NOMO-1 treated with dmso at 0.1 percent for 144 hours (cell line): ENCODE data around the gene RASGRP3.
"Not testable (repeated sequence)": the region's sequence is repeated elsewhere in the genome, so short reads cannot be mapped to it uniquely, and the experiment has no call there.

Experiments
- DNase-seq: peaks from one replicate; lab custom pipeline; 2025; ENCODE audit not compliant: unreplicated experiment; lab: John Stamatoyannopoulos, UW

Gene RASGRP3, protein sequence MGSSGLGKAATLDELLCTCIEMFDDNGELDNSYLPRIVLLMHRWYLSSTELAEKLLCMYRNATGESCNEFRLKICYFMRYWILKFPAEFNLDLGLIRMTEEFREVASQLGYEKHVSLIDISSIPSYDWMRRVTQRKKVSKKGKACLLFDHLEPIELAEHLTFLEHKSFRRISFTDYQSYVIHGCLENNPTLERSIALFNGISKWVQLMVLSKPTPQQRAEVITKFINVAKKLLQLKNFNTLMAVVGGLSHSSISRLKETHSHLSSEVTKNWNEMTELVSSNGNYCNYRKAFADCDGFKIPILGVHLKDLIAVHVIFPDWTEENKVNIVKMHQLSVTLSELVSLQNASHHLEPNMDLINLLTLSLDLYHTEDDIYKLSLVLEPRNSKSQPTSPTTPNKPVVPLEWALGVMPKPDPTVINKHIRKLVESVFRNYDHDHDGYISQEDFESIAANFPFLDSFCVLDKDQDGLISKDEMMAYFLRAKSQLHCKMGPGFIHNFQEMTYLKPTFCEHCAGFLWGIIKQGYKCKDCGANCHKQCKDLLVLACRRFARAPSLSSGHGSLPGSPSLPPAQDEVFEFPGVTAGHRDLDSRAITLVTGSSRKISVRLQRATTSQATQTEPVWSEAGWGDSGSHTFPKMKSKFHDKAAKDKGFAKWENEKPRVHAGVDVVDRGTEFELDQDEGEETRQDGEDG

DNA sequence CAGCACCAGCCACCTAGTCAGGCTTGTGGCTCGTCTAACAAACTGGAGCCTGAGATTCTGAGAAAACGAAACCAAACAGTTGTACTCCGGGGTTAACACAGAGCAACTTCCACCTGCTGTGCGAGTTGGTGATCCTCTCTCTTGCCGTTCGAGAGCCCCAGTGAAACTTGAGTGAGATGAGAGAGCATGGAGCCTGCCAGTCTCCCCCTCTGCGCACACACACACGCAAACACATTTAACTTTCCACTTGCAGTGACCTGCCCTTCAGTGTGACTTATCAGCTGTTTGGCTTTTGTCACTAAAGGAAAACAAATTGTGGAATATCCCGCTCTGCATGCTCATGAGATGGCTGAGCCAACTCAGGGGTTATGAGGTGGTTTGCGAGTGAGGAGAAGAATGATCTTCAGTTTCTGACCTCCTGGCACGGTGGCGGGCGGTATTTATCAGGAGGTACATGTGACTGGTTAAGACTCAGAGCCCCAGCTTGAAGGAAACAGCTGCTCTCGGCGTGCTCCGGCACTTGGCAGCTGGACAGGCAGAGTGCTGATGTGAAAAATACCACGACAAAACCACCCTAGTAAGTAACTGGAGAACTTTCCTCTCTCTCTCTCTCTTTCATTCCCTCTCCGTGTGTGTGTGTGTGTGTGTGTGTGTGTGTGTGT lies at the start of gene RASGRP3:
RASGRP3 (plus strand) TSS at position 519 of the 662 bp plus-strand sequence. CDS start 38,488 bp downstream, outside the sequence.
- peak; percentile 26 for DNase-seq

GRCh38 chr2:33426666-33427231 lies 49.7 kb upstream of the RASGRP3 start:
- DNase-seq = no peak

- no peak for DNase-seq
Observed at GRCh38 chr2:33430077-33430476, 46.4 kb upstream of the RASGRP3 start.

DNA sequence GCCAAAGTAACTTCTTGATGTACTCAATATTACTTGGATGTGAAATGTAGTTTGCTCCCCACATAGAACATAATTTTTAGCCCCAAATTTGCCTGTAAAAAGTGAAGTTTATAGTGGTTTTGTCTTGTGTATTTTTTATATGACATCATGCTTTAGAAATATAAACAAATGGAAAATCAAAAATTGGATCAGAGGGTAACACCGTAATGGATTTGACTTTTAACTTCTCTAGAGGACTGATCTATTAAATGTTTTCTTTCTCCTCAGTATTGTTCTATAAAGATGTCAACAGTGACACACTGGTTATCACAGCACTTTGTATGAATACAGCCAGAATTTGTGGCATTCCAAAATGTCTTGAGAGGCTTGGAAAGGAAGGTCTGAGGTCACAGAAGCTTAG lies 45.6 kb upstream of the RASGRP3 start:
- DNase-seq = no peak

GRCh38 chr2:33432871-33433270 lies 43.6 kb upstream of the RASGRP3 start:
- DNase-seq = no peak

- DNase-seq = no peak
Observed at GRCh38 chr2:33433279-33434235, 42.9 kb upstream of the RASGRP3 start.

GRCh38 chr2:33435518-33435917 lies 40.9 kb upstream of the RASGRP3 start:
- no peak for DNase-seq

GRCh38 chr2:33436083-33436482 lies 40.4 kb upstream of the RASGRP3 start:
- no peak for DNase-seq

- DNase-seq = no peak
Observed at GRCh38 chr2:33437297-33437696, 39.2 kb upstream of the RASGRP3 start.

- DNase-seq = no peak
Observed at GRCh38 chr2:33437815-33438214, 38.6 kb upstream of the RASGRP3 start.

- DNase-seq = peak; percentile 3
Observed at GRCh38 chr2:33441235-33441810, 35.1 kb upstream of the RASGRP3 start.

- not testable (repeated sequence) for DNase-seq
Observed at GRCh38 chr2:33442052-33442451, 34.4 kb upstream of the RASGRP3 start.

DNA sequence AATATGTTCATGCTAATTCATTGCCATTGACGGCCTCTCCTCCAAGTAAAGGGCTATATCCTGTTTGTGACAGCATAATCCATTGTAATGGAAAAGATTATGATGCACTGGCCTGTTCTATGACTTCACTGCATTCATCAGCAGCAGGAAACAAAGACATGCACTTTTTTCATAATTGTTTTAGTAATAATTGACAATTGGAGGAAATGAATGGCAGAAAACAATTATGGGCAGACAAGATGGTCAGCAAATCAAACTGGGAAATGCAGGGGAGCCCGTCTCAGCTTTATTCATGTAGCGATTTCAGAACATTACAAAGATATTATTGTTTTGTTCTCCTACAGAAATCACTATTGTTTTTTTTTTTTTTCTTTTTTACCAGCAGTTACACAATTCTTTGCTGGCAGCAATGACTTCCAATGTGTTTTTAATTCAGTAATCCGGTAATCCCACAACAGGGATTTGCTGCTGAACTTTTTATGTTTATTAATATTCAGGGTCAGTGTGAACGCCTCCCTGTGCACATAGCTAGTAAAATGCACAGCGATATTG lies 33.8 kb upstream of the RASGRP3 start:
- DNase-seq = no peak

GRCh38 chr2:33443274-33443829 lies 33.1 kb upstream of the RASGRP3 start:
- no peak for DNase-seq

- DNase-seq = no peak
Observed at GRCh38 chr2:33444967-33445366, 31.5 kb upstream of the RASGRP3 start.

- DNase-seq = no peak
Observed at GRCh38 chr2:33448220-33448899, 28.1 kb upstream of the RASGRP3 start.

DNA sequence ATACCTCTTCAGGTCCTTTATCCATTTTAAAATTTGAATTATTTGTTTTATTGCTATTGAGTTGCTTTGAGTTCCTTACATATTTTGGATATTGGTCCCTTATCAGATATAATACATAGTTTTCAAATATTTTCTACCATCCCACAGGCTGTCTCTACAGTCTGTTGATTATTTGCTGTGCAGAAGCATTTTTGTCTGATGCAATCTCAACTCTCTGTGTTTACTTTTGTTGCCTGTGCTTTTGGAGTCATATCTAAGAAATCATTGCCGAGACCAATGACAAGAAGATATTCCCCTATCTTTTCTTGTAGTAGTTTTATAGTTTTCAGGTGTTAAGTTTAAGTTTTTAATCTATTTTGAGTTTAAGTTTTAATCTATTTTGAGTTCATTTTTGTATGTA lies 25.2 kb upstream of the RASGRP3 start:
- DNase-seq = no peak

GRCh38 chr2:33451825-33452224 lies 24.6 kb upstream of the RASGRP3 start:
- DNase-seq = no peak

DNA sequence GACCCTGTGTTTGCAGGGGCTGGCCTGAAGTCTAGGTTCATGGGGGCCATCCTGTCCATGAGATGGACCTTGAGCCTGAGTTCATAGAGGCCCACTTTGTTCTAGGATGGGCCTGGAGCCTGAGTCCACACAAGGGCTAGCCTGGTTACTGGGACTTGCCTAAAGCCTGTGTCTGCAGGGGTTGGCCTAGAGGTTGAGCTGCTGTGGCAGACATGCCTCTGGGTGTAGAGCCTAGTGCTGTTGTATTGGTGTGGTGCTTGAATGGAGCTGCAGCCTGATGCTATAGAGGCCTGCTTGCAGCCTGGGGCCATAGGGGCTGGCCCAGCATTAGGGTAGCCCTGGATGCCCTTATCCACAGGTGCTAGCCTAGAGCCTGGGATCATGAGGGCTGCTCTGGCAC lies 23.9 kb upstream of the RASGRP3 start:
- DNase-seq = no peak
